ENCODE measurements around the gene FLRT2.

GRCh38 chr14:85616886-85617285 lies 86.9 kb downstream of the FLRT2 start:
- TF ChIP-seq ZNF274 (IDR thresholded peaks at IDR 0.05; ENCODE audit: low read depth, low read length) (no peak), POLR2A (IDR thresholded peaks at IDR 0.05; ENCODE audit: borderline replicate concordance, extremely low read depth, insufficient read depth, insufficient read length) (no peak), POLR2AphosphoS5 (IDR thresholded peaks at IDR 0.05; ENCODE audit: low read depth, low read length) (no peak), EZH2 (IDR thresholded peaks at IDR 0.05) (no peak), EGR1 (IDR thresholded peaks at IDR 0.05; ENCODE audit: low read depth) (no peak), CTCF (IDR thresholded peaks at IDR 0.05 in 2 of 3, conservative IDR thresholded peaks at IDR 0.05 in 1 of 3; ENCODE audit: borderline replicate concordance in 1 of 3, insufficient read depth in 1 of 3, low read depth in 2 of 3, low read length in 2 of 3) (no peak), MAX (IDR thresholded peaks at IDR 0.05) (no peak), CBX3 (IDR thresholded peaks at IDR 0.05; ENCODE audit: low read depth) (no peak), RAD21 (IDR thresholded peaks at IDR 0.05; ENCODE audit: low read depth) (no peak), SP1 (IDR thresholded peaks at IDR 0.05; ENCODE audit: low read depth) (no peak), ZFX (IDR thresholded peaks at IDR 0.05) (no peak), EZH2phosphoT487 (IDR thresholded peaks at IDR 0.05; ENCODE audit: borderline replicate concordance) (no peak), JUND (IDR thresholded peaks at IDR 0.05) (no peak), ZBTB33 (IDR thresholded peaks at IDR 0.05; ENCODE audit: extremely low read depth, insufficient replicate concordance, low read length) (no peak)

Measured in HCT116 (cell line).